ENCODE results near the gene CNP.

- TF ChIP-seq POLR2A (IDR thresholded peaks at IDR 0.05; ENCODE audit: low read depth, low read length) (no peak), POLR2AphosphoS5 (IDR thresholded peaks at IDR 0.05; ENCODE audit: low read depth, low read length) (no peak)
Observed at GRCh38 chr17:41962111-41962510, 4.5 kb upstream of the CNP start.

Measured in GM12892 (cell line).